KMS-11 (cell line): ENCODE data around the gene MYO9A.
A peak's percentile ranks its signal among the peaks of the same experiment; 100 is the strongest.

Experiments
- H2AFZ ChIP-seq: fragments of 200-600 bp; sonication (generic); 2 replicates; pipeline ENCODE4 v1.6.1; 2016; ENCODE audit warnings: antibody characterized with exemption, mixed run types, low read depth
- H3K27ac ChIP-seq: fragments of 200-600 bp; sonication (generic); 2 replicates; pipeline ENCODE4 v1.6.1; 2016; ENCODE audit warnings: mild to moderate bottlenecking, mixed run types
- H3K27me3 ChIP-seq: fragments of 200-600 bp; sonication (generic); 2 replicates; pipeline ENCODE4 v1.6.1; 2017; ENCODE audit warnings: mild to moderate bottlenecking, low read depth, mixed run types, moderate library complexity; ENCODE audit not compliant: insufficient read depth
- H3K36me3 ChIP-seq: fragments of 200-600 bp; sonication (generic); 2 replicates; pipeline ENCODE4 v1.6.1; 2017; ENCODE audit warnings: mild to moderate bottlenecking, mixed run types; ENCODE audit not compliant: insufficient read depth
- H3K4me1 ChIP-seq: fragments of 200-600 bp; sonication (generic); 2 replicates; pipeline ENCODE4 v1.6.1; 2016; ENCODE audit warnings: mild to moderate bottlenecking, low read depth, mixed run types; ENCODE audit not compliant: poor library complexity, severe bottlenecking
- H3K4me2 ChIP-seq: fragments of 200-600 bp; sonication (generic); 2 replicates; pipeline ENCODE4 v1.7.0; 2016; ENCODE audit warnings: mild to moderate bottlenecking, mixed run types
- H3K4me3 ChIP-seq: fragments of 200-600 bp; sonication (generic); IDR thresholded peaks from 2 replicates; pipeline ENCODE4 v1.6.1; 2017; ENCODE audit warnings: low read depth, low read length, mixed read lengths; ENCODE audit not compliant: insufficient read depth
- H3K79me2 ChIP-seq: fragments of 200-600 bp; sonication (generic); 2 replicates; pipeline ENCODE4 v1.6.1; 2016; ENCODE audit warnings: low read depth, mixed run types; ENCODE audit not compliant: insufficient read depth
- H3K9ac ChIP-seq: fragments of 200-600 bp; sonication (generic); 2 replicates; pipeline ENCODE4 v1.6.1; 2016; ENCODE audit warnings: mild to moderate bottlenecking, mixed run types
- H4K20me1 ChIP-seq: fragments of 200-600 bp; sonication (generic); 2 replicates; pipeline ENCODE4 v1.6.1; 2016; ENCODE audit warnings: mild to moderate bottlenecking, mixed run types; ENCODE audit not compliant: insufficient read depth
- TF ChIP-seq, protein P1 (sequence below): fragments of 200-600 bp; sonication (generic); conservative IDR thresholded peaks from 2 replicates; pipeline ENCODE4 v1.6.1; 2017; ENCODE audit warnings: low read depth, mild to moderate bottlenecking, antibody characterized with exemption, low read length, moderate library complexity, mixed read lengths

The MYO9A gene, protein sequence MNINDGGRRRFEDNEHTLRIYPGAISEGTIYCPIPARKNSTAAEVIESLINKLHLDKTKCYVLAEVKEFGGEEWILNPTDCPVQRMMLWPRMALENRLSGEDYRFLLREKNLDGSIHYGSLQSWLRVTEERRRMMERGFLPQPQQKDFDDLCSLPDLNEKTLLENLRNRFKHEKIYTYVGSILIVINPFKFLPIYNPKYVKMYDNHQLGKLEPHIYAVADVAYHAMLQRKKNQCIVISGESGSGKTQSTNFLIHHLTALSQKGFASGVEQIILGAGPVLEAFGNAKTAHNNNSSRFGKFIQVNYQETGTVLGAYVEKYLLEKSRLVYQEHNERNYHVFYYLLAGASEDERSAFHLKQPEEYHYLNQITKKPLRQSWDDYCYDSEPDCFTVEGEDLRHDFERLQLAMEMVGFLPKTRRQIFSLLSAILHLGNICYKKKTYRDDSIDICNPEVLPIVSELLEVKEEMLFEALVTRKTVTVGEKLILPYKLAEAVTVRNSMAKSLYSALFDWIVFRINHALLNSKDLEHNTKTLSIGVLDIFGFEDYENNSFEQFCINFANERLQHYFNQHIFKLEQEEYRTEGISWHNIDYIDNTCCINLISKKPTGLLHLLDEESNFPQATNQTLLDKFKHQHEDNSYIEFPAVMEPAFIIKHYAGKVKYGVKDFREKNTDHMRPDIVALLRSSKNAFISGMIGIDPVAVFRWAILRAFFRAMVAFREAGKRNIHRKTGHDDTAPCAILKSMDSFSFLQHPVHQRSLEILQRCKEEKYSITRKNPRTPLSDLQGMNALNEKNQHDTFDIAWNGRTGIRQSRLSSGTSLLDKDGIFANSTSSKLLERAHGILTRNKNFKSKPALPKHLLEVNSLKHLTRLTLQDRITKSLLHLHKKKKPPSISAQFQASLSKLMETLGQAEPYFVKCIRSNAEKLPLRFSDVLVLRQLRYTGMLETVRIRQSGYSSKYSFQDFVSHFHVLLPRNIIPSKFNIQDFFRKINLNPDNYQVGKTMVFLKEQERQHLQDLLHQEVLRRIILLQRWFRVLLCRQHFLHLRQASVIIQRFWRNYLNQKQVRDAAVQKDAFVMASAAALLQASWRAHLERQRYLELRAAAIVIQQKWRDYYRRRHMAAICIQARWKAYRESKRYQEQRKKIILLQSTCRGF (N-terminal part only)

DNA sequence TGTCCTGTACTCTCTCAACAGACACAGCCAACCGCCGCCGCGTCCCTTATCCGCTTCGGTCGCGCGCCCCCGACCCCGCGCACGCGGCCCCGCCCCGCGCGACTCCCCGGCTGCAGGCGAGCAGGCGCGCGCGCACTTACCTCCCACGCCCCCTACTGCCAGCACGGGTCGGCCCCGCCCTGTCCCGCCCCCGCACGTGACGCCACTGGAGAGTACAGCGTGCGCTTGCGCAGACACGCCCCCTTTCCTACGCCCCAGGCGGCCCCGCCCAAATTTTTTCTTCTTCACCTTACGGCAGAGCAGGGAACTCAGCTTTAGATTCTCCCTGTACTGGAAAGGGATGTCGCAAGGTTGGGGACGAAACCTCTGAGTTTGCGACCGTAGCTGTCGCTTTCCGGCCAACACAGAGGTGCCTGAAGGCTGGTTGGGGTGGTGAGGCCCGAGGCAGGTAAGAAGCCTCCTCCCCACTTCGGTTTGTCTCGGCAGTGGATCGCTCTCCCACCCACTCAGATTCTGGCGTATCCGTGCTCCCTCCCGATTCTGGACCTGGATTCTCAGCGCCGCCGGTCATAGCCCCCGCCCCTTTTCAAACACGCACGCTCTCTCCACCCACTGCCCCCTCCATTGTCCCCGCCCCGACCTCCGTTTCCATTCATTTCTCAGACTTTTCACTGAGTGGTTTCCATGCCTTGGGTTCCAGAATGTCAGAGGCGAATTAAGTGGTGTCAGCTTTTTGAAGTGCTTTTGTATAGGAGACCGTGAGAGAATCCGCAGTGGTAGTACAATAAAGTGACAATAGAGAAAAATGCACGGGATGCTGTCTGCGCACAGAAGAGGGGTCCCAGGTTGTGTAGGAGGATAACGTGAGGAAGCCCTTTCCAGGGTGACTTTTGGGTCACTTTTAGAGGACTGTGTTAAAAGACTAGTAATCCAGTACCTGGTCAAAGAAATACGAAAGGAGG lies at the start of gene MYO9A, which contains the start of gene SENP8:
Gene MYO9A, minus strand, starts transcription at position 134 of the 962 bp plus-strand sequence. CDS start 71,587 bp downstream, outside the sequence.
Gene SENP8, plus strand, starts transcription at position 387 of the 962 bp plus-strand sequence. CDS start 21,221 bp downstream, outside the sequence.
- H3K4me2 ChIP-seq = peak within 1 kb of the TSS; percentile 89
- H2AFZ ChIP-seq = peak within 1 kb of the TSS; percentile 64
- no peaks in the 10 kb centered on the region for H3K27me3 ChIP-seq
- H3K27ac ChIP-seq = peak within 1 kb of the TSS; percentile 56
- no peaks in the 10 kb centered on the region for H3K36me3 ChIP-seq
- 0 out of 2 replicates have a peak, but pooled peaks cover 3% of the 10 kb centered on the region for H3K79me2 ChIP-seq
- H4K20me1 ChIP-seq = no peaks in the 10 kb centered on the region
- H3K4me3 ChIP-seq = peak within 1 kb of the TSS; percentile 67
- H3K4me1 ChIP-seq = peaks cover 7% of the 10 kb centered on the region
- H3K9ac ChIP-seq = peak within 1 kb of the TSS; percentile 67; the same call in 1 of the 2 replicates
- TF ChIP-seq, protein P1, sequence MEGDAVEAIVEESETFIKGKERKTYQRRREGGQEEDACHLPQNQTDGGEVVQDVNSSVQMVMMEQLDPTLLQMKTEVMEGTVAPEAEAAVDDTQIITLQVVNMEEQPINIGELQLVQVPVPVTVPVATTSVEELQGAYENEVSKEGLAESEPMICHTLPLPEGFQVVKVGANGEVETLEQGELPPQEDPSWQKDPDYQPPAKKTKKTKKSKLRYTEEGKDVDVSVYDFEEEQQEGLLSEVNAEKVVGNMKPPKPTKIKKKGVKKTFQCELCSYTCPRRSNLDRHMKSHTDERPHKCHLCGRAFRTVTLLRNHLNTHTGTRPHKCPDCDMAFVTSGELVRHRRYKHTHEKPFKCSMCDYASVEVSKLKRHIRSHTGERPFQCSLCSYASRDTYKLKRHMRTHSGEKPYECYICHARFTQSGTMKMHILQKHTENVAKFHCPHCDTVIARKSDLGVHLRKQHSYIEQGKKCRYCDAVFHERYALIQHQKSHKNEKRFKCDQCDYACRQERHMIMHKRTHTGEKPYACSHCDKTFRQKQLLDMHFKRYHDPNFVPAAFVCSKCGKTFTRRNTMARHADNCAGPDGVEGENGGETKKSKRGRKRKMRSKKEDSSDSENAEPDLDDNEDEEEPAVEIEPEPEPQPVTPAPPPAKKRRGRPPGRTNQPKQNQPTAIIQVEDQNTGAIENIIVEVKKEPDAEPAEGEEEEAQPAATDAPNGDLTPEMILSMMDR = no peak

DNA sequence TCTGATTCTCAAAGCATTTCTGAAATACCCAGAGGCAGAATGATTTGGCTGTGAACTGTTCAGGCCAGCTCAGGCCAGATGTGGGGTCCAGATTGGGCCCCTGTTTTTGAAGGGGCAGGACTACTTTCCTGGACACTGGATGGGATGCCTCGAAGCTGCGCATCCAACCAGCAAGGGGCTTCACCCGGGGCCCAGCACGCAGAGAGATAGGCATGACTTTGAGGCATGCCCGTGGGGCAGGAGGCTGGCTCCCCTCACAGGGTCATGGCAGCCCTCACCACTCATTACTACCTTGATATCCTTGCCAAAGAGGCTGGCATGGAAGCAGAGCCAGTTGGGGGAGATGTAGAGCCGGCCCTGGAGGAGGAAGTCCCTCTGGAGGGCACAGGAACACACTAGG lies 49.5 kb upstream of the MYO9A start:
- Histone ChIP-seq H3K79me2 (no peaks in the 10 kb centered on the region), H3K36me3 (no peaks in the 10 kb centered on the region), H3K4me2 (no peak overlapping the region), H3K9ac (no peak overlapping the region), H3K4me3 (no peak overlapping the region), H3K27ac (no peak overlapping the region), H3K4me1 (no peaks in the 10 kb centered on the region), H4K20me1 (no peaks in the 10 kb centered on the region), H3K27me3 (no peaks in the 10 kb centered on the region), H2AFZ (no peak overlapping the region)
- TF ChIP-seq, protein P1 = no peak

DNA sequence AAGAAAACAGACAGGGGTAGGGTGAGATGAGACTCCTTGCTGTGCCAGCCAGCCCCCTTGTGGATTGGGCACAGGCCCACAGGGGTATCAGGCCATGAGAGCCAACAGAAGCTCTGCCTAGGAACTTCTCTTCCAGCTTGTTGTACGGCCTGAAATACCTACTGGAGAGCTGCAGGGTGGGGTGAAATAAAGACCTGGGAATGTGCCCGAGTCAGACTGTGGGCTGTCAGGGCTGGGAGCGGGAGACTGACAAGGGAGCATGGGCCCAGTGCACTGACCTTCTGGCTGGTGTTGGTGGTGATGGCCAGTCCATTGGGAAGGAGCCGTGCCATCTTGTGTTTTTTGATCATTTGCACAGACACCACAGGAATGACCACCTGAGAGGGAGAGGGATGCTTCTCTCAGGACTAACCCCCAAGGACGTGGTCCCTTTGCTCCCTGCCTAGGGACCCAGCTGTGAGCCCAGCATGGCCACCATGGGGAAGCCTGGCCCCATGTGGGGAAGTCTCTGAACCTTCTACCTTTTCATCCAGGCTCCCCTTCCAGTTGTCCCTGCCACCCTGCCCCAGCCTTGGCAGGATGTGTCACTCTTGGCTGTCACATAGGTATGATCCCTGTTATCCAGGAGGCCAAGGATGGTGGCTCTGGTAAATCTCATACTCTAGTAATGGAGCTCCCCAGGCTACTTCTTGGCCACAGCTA lies 48.9 kb upstream of the MYO9A start:
- H4K20me1 ChIP-seq = no peaks in the 10 kb centered on the region

More for the DNA sequence above, 48.9 kb upstream of the MYO9A start:
- H3K4me1 ChIP-seq = no peaks in the 10 kb centered on the region
- no peak overlapping the region for H3K9ac ChIP-seq
- TF ChIP-seq, protein P1 = no peak
- H3K4me2 ChIP-seq = no peak overlapping the region
- no peaks in the 10 kb centered on the region for H3K36me3 ChIP-seq
- H3K27ac ChIP-seq = no peak overlapping the region
- no peaks in the 10 kb centered on the region for H3K79me2 ChIP-seq
- H2AFZ ChIP-seq = no peak overlapping the region
- H3K27me3 ChIP-seq = no peaks in the 10 kb centered on the region
- H3K4me3 ChIP-seq = no peak overlapping the region
